OCI-LY1 (cell line): Measurements from ENCODE around the gene DHRS1.

ENCODE experiments used
- H2AFZ ChIP-seq: fragments of 200-600 bp; sonication (generic), shearing (Covaris generic); 2 replicates; pipeline ENCODE4 v1.6.0; 2014; ENCODE audit warnings: antibody characterized with exemption, mild to moderate bottlenecking, low read length
- H3F3A ChIP-seq: fragments of 200-600 bp; sonication (generic), shearing (Covaris generic); 2 replicates; pipeline ENCODE4 v1.6.0; 2014; ENCODE audit warnings: mild to moderate bottlenecking, antibody characterized with exemption, low read length, moderate library complexity; ENCODE audit not compliant: insufficient read depth
- H3K27ac ChIP-seq: fragments of 200-600 bp; sonication (generic); 2 replicates; pipeline ENCODE4 v1.5.1; 2014; ENCODE audit warnings: low read length, mixed run types, mild to moderate bottlenecking, low read depth; ENCODE audit not compliant: poor library complexity, severe bottlenecking
- H3K27me3 ChIP-seq: fragments of 200-600 bp; sonication (generic); 2 replicates; pipeline ENCODE4 v1.6.0; 2014; ENCODE audit warnings: antibody characterized with exemption, mild to moderate bottlenecking, low read length, moderate library complexity; ENCODE audit not compliant: insufficient read depth
- H3K36me3 ChIP-seq: fragments of 200-600 bp; sonication (generic); 2 replicates; pipeline ENCODE4 v1.6.1; 2014; ENCODE audit warnings: mild to moderate bottlenecking, antibody characterized with exemption, low read length, moderate library complexity, mixed read lengths; ENCODE audit not compliant: insufficient read depth
- H3K4me1 ChIP-seq: fragments of 200-600 bp; sonication (generic); 2 replicates; pipeline ENCODE4 v1.5.1; 2014; ENCODE audit warnings: mild to moderate bottlenecking, low read length, moderate library complexity; ENCODE audit not compliant: insufficient read depth, severe bottlenecking
- H3K4me2 ChIP-seq: fragments of 200-600 bp; sonication (generic), shearing (Covaris generic); 2 replicates; pipeline ENCODE4 v1.6.1; 2014; ENCODE audit warnings: low read length
- H3K4me3 ChIP-seq: fragments of 200-600 bp; sonication (generic); 2 replicates; pipeline ENCODE4 v1.5.1; 2014; ENCODE audit warnings: low read length, low read depth, mild to moderate bottlenecking, mixed read lengths; ENCODE audit not compliant: poor library complexity, severe bottlenecking
- H3K79me2 ChIP-seq: fragments of 200-600 bp; shearing (Covaris generic); 2 replicates; pipeline ENCODE4 v1.6.1; 2016; ENCODE audit warnings: mixed run types, low read length, mixed read lengths; ENCODE audit not compliant: insufficient read depth
- H3K9ac ChIP-seq: fragments of 200-600 bp; sonication (generic), shearing (Covaris generic); 2 replicates; pipeline ENCODE4 v1.6.1; 2014; ENCODE audit warnings: mild to moderate bottlenecking, low read length, mixed read lengths
- H3K9me2 ChIP-seq: fragments of 200-600 bp; sonication (generic), shearing (Covaris generic); 2 replicates; pipeline ENCODE4 v1.6.1; 2014; ENCODE audit warnings: low read depth, mild to moderate bottlenecking, low read length, mixed read lengths
- H3K9me3 ChIP-seq: fragments of 200-600 bp; shearing (Covaris generic); 2 replicates; pipeline ENCODE4 v1.6.1; 2014; ENCODE audit warnings: low read length, mixed read lengths
- H4K20me1 ChIP-seq: fragments of 200-600 bp; sonication (generic), shearing (Covaris generic); 2 replicates; pipeline ENCODE4 v1.6.0; 2016; ENCODE audit warnings: mild to moderate bottlenecking, low read length; ENCODE audit not compliant: insufficient read depth
- EZH2 ChIP-seq: fragments of 200-600 bp; sonication (generic), shearing (Covaris generic); IDR thresholded peaks from 2 replicates; pipeline ENCODE4 v1.8.0; 2017; ENCODE audit warnings: borderline replicate concordance, mixed run types, mild to moderate bottlenecking, antibody characterized with exemption, low read length, moderate library complexity, mixed read lengths
- TF ChIP-seq, protein P1 (sequence below): fragments of 200-600 bp; sonication (generic), shearing (Covaris generic); IDR thresholded peaks from 2 replicates; pipeline ENCODE4 v1.5.1; 2017; ENCODE audit warnings: mild to moderate bottlenecking, antibody characterized with exemption, low read length, moderate library complexity, mixed read lengths

The DHRS1 gene

DNA sequence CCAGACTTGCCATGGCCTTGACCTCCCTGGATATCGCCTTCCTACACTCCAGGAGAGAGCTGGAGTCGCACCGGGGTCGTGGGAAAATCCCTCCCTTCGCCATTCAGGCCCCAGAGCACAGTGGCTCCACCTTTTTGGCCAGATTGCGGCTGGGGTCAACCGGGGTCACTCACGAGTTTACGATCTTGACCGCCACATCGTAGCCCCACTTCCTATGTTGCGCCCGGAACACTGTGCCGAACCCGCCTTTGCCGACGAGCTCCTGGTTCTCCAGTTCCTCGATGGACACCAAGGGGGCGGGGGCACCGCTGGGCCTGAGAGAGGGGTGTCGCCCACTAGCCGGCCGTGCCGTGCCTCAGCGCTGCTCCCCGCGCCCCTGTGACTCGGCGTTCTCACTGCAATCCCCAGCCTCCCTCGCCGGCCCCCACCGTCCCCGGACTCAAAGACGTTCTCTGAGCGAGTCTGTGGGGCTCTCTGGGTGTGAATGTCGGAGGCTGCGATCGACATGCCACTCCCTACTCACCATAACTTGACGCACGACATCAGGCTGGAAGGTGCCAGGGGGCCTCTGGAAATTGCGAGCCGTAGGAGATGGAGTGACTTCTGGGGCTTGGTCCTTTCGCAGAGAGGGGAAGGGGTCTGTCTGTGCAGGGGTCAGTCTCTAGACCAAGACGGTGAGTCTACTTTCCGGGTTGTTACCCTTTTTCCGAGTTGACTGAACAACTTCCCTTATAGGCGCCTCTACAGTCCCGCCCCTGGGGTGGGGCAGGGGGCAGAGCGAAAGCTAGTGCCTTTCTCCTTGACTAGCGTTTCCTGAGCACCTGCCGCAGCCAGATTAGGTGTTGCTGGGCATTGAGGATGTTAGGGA is 39.9 kb upstream of the DHRS1 start, which contains the start of gene RIPK3:
TSS of gene RIPK3 (minus strand) at position 708 of the 868 bp plus-strand sequence. CDS start at position 543, 165 bp downstream.
- Histone ChIP-seq H3K4me1 (peaks cover 15% of the 10 kb centered on the region), H3K9ac (peak within 1 kb of the TSS; percentile 65), H2AFZ (peak within 1 kb of the TSS; percentile 60; the same call in 1 of the 2 replicates), H3K79me2 (no peaks in the 10 kb centered on the region), H3K27ac (no peak within 1 kb of the TSS), H3K4me2 (peak within 1 kb of the TSS; percentile 70), H4K20me1 (no peaks in the 10 kb centered on the region), H3K27me3 (no peaks in the 10 kb centered on the region), H3K4me3 (peak within 1 kb of the TSS; percentile 65), H3K9me3 (no peaks in the 10 kb centered on the region), H3F3A (no peaks in the 10 kb centered on the region), H3K9me2 (no peaks in the 10 kb centered on the region), H3K36me3 (peaks cover 19% of the 10 kb centered on the region; the same call in 1 of the 2 replicates)
- TF ChIP-seq, protein P1, sequence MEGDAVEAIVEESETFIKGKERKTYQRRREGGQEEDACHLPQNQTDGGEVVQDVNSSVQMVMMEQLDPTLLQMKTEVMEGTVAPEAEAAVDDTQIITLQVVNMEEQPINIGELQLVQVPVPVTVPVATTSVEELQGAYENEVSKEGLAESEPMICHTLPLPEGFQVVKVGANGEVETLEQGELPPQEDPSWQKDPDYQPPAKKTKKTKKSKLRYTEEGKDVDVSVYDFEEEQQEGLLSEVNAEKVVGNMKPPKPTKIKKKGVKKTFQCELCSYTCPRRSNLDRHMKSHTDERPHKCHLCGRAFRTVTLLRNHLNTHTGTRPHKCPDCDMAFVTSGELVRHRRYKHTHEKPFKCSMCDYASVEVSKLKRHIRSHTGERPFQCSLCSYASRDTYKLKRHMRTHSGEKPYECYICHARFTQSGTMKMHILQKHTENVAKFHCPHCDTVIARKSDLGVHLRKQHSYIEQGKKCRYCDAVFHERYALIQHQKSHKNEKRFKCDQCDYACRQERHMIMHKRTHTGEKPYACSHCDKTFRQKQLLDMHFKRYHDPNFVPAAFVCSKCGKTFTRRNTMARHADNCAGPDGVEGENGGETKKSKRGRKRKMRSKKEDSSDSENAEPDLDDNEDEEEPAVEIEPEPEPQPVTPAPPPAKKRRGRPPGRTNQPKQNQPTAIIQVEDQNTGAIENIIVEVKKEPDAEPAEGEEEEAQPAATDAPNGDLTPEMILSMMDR, result no peak
- TF ChIP-seq EZH2, result no peak

DNA sequence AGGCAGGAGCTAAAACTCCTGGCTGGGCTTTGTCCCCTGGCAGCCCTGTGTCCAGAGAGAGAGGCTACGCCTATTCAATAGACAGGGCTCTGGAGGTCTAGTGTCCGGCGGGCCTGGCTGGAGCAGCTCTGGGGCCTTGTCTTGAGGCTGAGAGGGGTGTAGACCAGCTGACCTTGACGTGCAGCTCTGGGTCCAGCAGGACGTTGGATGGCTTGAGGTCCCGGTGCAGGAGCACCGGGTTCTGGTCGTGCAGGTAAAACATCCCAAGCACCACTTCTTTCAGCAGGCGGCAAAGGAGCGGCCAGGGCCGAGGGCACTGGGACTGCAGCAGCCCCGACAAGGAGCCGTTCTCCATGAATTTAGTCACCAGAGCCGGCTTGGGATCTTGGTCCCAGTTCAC is 39.3 kb upstream of the DHRS1 start:
- no peaks in the 10 kb centered on the region for H3K9me3 ChIP-seq
- no peak overlapping the region for H2AFZ ChIP-seq
- H3K4me2 ChIP-seq, result peak overlapping the region; percentile 70
- TF ChIP-seq, protein P1, result no peak
- TF ChIP-seq EZH2, result no peak
- no peaks in the 10 kb centered on the region for H3K9me2 ChIP-seq
- H3K27me3 ChIP-seq, result no peaks in the 10 kb centered on the region
- H3F3A ChIP-seq, result no peaks in the 10 kb centered on the region
- H3K4me1 ChIP-seq, result peaks cover 21% of the 10 kb centered on the region
- H4K20me1 ChIP-seq, result no peaks in the 10 kb centered on the region
- no peak overlapping the region; the same call in 1 of the 2 replicates for H3K9ac ChIP-seq
- peaks cover 19% of the 10 kb centered on the region; the same call in 1 of the 2 replicates for H3K36me3 ChIP-seq
- H3K27ac ChIP-seq, result no peak overlapping the region
- H3K4me3 ChIP-seq, result peak overlapping the region; percentile 65
- no peaks in the 10 kb centered on the region for H3K79me2 ChIP-seq

GRCh38 chr14:24337824-24338175 is 38.2 kb upstream of the DHRS1 start:
- no peaks in the 10 kb centered on the region for H3K9me3 ChIP-seq
- H3K36me3 ChIP-seq, result peaks cover 19% of the 10 kb centered on the region; the same call in 1 of the 2 replicates
- H3K9me2 ChIP-seq, result no peaks in the 10 kb centered on the region
- H3K9ac ChIP-seq, result no peak overlapping the region
- H3F3A ChIP-seq, result no peaks in the 10 kb centered on the region
- H3K79me2 ChIP-seq, result no peaks in the 10 kb centered on the region
- peaks cover 29% of the 10 kb centered on the region for H3K4me1 ChIP-seq
- H3K4me2 ChIP-seq, result no peak overlapping the region
- H3K27me3 ChIP-seq, result no peaks in the 10 kb centered on the region
- no peaks in the 10 kb centered on the region for H4K20me1 ChIP-seq
- H2AFZ ChIP-seq, result no peak overlapping the region
- TF ChIP-seq EZH2, result no peak
- TF ChIP-seq, protein P1, result no peak
- no peak overlapping the region for H3K27ac ChIP-seq
- H3K4me3 ChIP-seq, result no peak overlapping the region
